Erythroblast (primary cell): Measurements from ENCODE around the gene CKMT2.

Experiments used
- GATA1 ChIP-seq: IDR thresholded peaks from 2 replicates; pipeline ENCODE4 v1.6.1; 2011; ENCODE audit warnings: low read depth, mild to moderate bottlenecking, control low read depth, low read length, moderate library complexity
- POLR2A ChIP-seq: IDR thresholded peaks from 2 replicates; pipeline ENCODE4 v1.6.1; 2011; ENCODE audit warnings: mild to moderate bottlenecking, low read length

- TF ChIP-seq POLR2A (no peak), GATA1 (no peak)
Observed at GRCh38 chr5:81226949-81227348, 6.2 kb upstream of the CKMT2 start.
